Osteoblast (primary cell): Measurements from ENCODE around the gene CCDC88B. TPM values are rescaled to one million over a fixed set of nuclear protein-coding genes. Genes with fewer than 3 reads are reported as not detected.
A peak's percentile ranks its signal among the peaks of the same experiment; 100 is the strongest.

Source experiments
- DNase-seq: peaks from one replicate; pipeline ENCODE4 v3.0.0; 2011; ENCODE audit warnings: low spot score, mixed read lengths; ENCODE audit not compliant: insufficient read length; ENCODE audit errors: missing footprints
- H2AFZ ChIP-seq: 2 replicates; pipeline ENCODE4 v1.6.0; 2011; ENCODE audit warnings: mild to moderate bottlenecking, low read length
- H3K27ac ChIP-seq: 2 replicates; pipeline ENCODE4 v1.5.1; 2011; ENCODE audit warnings: mild to moderate bottlenecking, low read depth, low read length, moderate library complexity
- H3K27me3 ChIP-seq: 2 replicates; pipeline ENCODE4 v1.6.0; 2012; ENCODE audit warnings: mild to moderate bottlenecking, control low read depth, inconsistent platforms, low read length, moderate library complexity; ENCODE audit not compliant: insufficient read depth
- H3K36me3 ChIP-seq: 2 replicates; pipeline ENCODE4 v1.5.1; 2011; ENCODE audit warnings: mild to moderate bottlenecking, low read length, control low read depth, moderate library complexity; ENCODE audit not compliant: insufficient read depth
- H3K4me1 ChIP-seq: 2 replicates; pipeline ENCODE4 v1.5.1; 2011; ENCODE audit warnings: mild to moderate bottlenecking, low read length, control low read depth, moderate library complexity; ENCODE audit not compliant: insufficient read depth
- H3K4me2 ChIP-seq: 2 replicates; pipeline ENCODE4 v1.6.0; 2011; ENCODE audit warnings: mild to moderate bottlenecking, low read length; ENCODE audit not compliant: insufficient read depth
- H3K4me3 ChIP-seq: fragments of 200-600 bp; sonication (generic); 3 replicates; pipeline ENCODE4 v1.5.1; 2012; ENCODE audit warnings: mild to moderate bottlenecking, low read length, inconsistent platforms; ENCODE audit not compliant: insufficient read depth
- H3K79me2 ChIP-seq: 2 replicates; pipeline ENCODE4 v1.6.0; 2012; ENCODE audit warnings: mild to moderate bottlenecking, low read length, control low read depth, inconsistent platforms; ENCODE audit not compliant: insufficient read depth
- H3K9me3 ChIP-seq: 2 replicates; pipeline ENCODE4 v1.5.1; 2011; ENCODE audit warnings: low read depth, low read length, control low read depth
- H4K20me1 ChIP-seq: 2 replicates; pipeline ENCODE4 v1.6.0; 2012; ENCODE audit warnings: mild to moderate bottlenecking, low read length, control low read depth; ENCODE audit not compliant: insufficient read depth
- CTCF ChIP-seq: IDR thresholded peaks from 2 replicates; pipeline ENCODE4 v1.5.1; 2011; ENCODE audit warnings: mild to moderate bottlenecking, low read depth, low read length, moderate library complexity; ENCODE audit errors: extremely low read depth
- total RNA-seq: library from RNA; depleted of rRNA; stranded (reverse); fragments of >200 nt; gene quantifications from 2 replicates; pipeline ENCODE4 v1.2.3, GENCODE V29; 2012

The CCDC88B gene
- total RNA-seq, 1 donor = 1.4 TPM

GRCh38 chr11:64366751-64367150 lies 26.7 kb downstream of the CCDC88B start:
- no peak overlapping the region for H2AFZ ChIP-seq
- H3K4me2 ChIP-seq = no peak overlapping the region
- H3K27me3 ChIP-seq = no peaks in the 10 kb centered on the region
- no peak overlapping the region for H3K4me3 ChIP-seq
- peaks cover 4% of the 10 kb centered on the region for H4K20me1 ChIP-seq
- peak; percentile 90 for DNase-seq
- no peak for TF ChIP-seq CTCF
- H3K36me3 ChIP-seq = peaks cover 55% of the 10 kb centered on the region
- no peaks in the 10 kb centered on the region for H3K79me2 ChIP-seq
- H3K9me3 ChIP-seq = no peaks in the 10 kb centered on the region
- H3K27ac ChIP-seq = no peak overlapping the region
- H3K4me1 ChIP-seq = no peaks in the 10 kb centered on the region

DNA sequence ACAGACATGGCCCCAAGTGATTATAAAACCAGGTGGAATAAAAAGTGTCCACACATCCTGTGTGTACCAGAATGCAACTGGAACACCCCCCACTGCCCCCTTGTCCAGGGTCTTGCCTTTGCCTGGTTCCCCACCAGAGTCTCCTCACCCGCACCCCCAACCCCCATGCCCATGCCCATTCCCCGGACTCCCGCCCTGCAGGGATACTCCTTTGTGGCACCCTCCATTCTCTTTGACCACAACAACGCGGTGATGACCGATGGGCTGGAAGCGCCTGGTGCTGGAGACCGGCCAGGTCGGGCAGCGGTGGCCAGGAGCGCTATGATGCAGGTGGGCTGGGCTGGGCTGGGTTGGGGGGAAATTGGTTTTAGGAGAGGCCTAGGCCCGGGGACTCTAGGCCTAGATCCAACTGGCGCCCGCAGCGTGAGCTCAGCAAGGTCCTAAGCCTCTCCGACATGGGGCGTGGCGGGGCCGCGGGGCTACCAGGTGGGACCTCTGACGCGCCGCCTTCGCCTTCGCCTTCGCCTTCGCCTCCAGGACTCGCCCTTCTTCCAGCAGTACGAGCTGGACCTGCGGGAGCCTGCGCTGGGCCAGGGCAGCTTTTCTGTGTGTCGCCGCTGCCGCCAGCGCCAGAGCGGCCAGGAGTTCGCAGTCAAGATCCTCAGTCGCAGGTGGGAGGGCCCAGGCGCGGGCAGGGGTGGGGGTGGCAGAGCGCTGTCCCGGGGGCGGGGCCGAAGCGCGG lies 28.1 kb downstream of the CCDC88B start:
- peak; percentile 44 for DNase-seq
- Histone ChIP-seq H3K4me2 (no peak overlapping the region), H3K4me3 (no peak overlapping the region), H2AFZ (no peak overlapping the region), H3K27ac (no peak overlapping the region), H3K79me2 (no peaks in the 10 kb centered on the region), H3K9me3 (no peaks in the 10 kb centered on the region), H3K36me3 (peaks cover 43% of the 10 kb centered on the region), H3K27me3 (no peaks in the 10 kb centered on the region), H3K4me1 (no peaks in the 10 kb centered on the region), H4K20me1 (peaks cover 4% of the 10 kb centered on the region)
- TF ChIP-seq CTCF = no peak

DNA sequence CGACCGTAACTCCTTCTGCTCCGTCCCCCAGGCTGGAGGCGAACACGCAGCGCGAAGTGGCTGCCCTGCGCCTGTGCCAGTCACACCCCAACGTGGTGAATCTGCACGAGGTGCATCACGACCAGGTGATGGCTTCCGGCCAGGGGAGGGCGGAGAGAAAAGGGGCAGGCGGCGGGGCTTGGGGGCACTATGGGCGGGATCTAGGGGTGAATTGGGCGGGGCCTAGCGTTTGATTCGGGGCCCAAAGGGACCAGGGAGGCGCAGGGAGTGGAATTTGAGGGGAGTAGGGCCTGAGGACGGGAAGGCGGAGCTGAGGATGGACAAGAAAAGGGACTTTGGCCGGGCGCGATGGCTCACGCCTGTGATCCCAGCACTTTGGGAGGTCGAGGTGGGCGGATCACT lies 28.7 kb downstream of the CCDC88B start:
- H3K79me2 ChIP-seq = no peaks in the 10 kb centered on the region
- no peaks in the 10 kb centered on the region for H3K9me3 ChIP-seq
- no peak overlapping the region for H3K4me3 ChIP-seq
- H4K20me1 ChIP-seq = peaks cover 4% of the 10 kb centered on the region
- no peak for TF ChIP-seq CTCF
- H3K27ac ChIP-seq = no peak overlapping the region
- peak; percentile 46 for DNase-seq
- no peak overlapping the region for H2AFZ ChIP-seq
- no peaks in the 10 kb centered on the region for H3K27me3 ChIP-seq
- no peak overlapping the region for H3K4me2 ChIP-seq
- H3K4me1 ChIP-seq = no peaks in the 10 kb centered on the region
- H3K36me3 ChIP-seq = peaks cover 37% of the 10 kb centered on the region

GRCh38 chr11:64369440-64370421 lies 29.7 kb downstream of the CCDC88B start:
- TF ChIP-seq CTCF = no peak
- no peak overlapping the region for H3K4me2 ChIP-seq
- H3K27me3 ChIP-seq = no peaks in the 10 kb centered on the region
- H3K79me2 ChIP-seq = no peaks in the 10 kb centered on the region
- H3K4me1 ChIP-seq = no peaks in the 10 kb centered on the region
- H3K36me3 ChIP-seq = peaks cover 28% of the 10 kb centered on the region
- peaks cover 4% of the 10 kb centered on the region for H4K20me1 ChIP-seq
- H3K4me3 ChIP-seq = no peak overlapping the region
- DNase-seq = peak; percentile 83
- H3K27ac ChIP-seq = no peak overlapping the region
- H3K9me3 ChIP-seq = no peaks in the 10 kb centered on the region
- H2AFZ ChIP-seq = no peak overlapping the region
